Measurements from ENCODE around the gene GLS. TPM values are rescaled to one million over a fixed set of nuclear protein-coding genes. Genes with fewer than 3 reads are reported as not detected.

The GLS gene
- total RNA-seq = 167 and 178 TPM in 2 replicates
- long read RNA-seq, partial matches to known transcripts = 32 of 38 reads
- long read RNA-seq, other reads (novel, unspliced or antisense) = 3 of 38 reads

DNA sequence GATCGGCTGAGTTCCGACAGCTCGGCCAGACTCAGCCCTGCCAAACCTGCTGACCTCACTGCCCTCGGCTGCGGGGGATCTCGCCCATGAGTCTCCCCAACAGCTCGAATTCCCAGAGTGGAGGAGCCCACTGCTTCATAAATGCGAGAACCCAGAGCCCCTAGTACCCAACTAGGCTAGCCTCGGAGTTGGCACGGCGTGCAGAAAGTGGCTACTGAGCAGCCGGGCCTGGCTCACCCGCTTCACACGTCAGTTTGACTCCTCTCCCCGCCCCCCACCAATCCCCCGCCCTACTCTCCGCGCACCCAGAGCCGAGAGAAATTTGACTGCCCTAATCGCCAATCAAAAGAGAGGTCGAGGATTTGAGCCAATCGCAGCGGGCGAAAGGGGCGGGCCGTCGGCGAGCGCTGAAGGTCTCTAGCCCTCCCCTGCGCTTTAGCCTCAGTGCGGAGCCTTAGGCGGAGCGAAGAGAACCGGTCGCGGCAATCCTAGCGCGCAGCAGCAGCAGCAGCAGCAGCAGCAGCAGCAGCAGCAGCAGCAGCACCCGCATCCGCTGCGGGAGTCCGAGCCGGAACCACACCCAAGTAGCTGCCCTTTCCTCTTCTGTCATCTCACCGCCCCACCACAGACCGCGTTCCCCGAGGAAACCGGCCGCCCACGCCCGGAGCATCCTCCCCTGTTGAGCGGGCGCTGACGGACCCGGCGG lies at the start of gene GLS:
Gene GLS (plus strand): TSS at position 444 of the 706 bp plus-strand sequence. CDS start 264 bp downstream, outside the sequence.
- Mint-ChIP-seq H3K27ac (ENCODE audit: unreplicated experiment) (peak within 1 kb of the TSS; percentile 96), H3K9me3 (ENCODE audit: unreplicated experiment) (no peaks in the 10 kb centered on the region), H3K4me3 (ENCODE audit: unreplicated experiment) (peak within 1 kb of the TSS; percentile 93), H3K4me1 (ENCODE audit: unreplicated experiment) (peaks cover 39% of the 10 kb centered on the region), H3K36me3 (ENCODE audit: unreplicated experiment) (no peaks in the 10 kb centered on the region), H3K27me3 (ENCODE audit: unreplicated experiment) (no peaks in the 10 kb centered on the region)
- TF ChIP-seq CTCF (IDR thresholded peaks at IDR 0.05) = no peak
- DNase-seq (ENCODE audit: extremely low spot score, unreplicated experiment) = peak; percentile 98

GRCh38 chr2:190831941-190832340 lies 48.7 kb upstream of the GLS start:
- no peaks in the 10 kb centered on the region for H3K27me3 Mint-ChIP-seq (ENCODE audit: unreplicated experiment)
- DNase-seq (ENCODE audit: extremely low spot score, unreplicated experiment) = no peak
- no peaks in the 10 kb centered on the region for H3K9me3 Mint-ChIP-seq (ENCODE audit: unreplicated experiment)
- peaks cover 23% of the 10 kb centered on the region for H3K4me1 Mint-ChIP-seq (ENCODE audit: unreplicated experiment)
- no peaks in the 10 kb centered on the region for H3K36me3 Mint-ChIP-seq (ENCODE audit: unreplicated experiment)
- H3K4me3 Mint-ChIP-seq (ENCODE audit: unreplicated experiment) = no peak overlapping the region
- no peak overlapping the region for H3K27ac Mint-ChIP-seq (ENCODE audit: unreplicated experiment)
- TF ChIP-seq CTCF (IDR thresholded peaks at IDR 0.05) = no peak

GRCh38 chr2:190834890-190835208 lies 45.8 kb upstream of the GLS start:
- Mint-ChIP-seq H3K27ac (ENCODE audit: unreplicated experiment) (peak overlapping the region; percentile 84), H3K9me3 (ENCODE audit: unreplicated experiment) (no peaks in the 10 kb centered on the region), H3K27me3 (ENCODE audit: unreplicated experiment) (no peaks in the 10 kb centered on the region), H3K4me3 (ENCODE audit: unreplicated experiment) (no peak overlapping the region), H3K4me1 (ENCODE audit: unreplicated experiment) (peaks cover 46% of the 10 kb centered on the region), H3K36me3 (ENCODE audit: unreplicated experiment) (no peaks in the 10 kb centered on the region)
- no peak for DNase-seq (ENCODE audit: extremely low spot score, unreplicated experiment)
- TF ChIP-seq CTCF (IDR thresholded peaks at IDR 0.05) = no peak

DNA sequence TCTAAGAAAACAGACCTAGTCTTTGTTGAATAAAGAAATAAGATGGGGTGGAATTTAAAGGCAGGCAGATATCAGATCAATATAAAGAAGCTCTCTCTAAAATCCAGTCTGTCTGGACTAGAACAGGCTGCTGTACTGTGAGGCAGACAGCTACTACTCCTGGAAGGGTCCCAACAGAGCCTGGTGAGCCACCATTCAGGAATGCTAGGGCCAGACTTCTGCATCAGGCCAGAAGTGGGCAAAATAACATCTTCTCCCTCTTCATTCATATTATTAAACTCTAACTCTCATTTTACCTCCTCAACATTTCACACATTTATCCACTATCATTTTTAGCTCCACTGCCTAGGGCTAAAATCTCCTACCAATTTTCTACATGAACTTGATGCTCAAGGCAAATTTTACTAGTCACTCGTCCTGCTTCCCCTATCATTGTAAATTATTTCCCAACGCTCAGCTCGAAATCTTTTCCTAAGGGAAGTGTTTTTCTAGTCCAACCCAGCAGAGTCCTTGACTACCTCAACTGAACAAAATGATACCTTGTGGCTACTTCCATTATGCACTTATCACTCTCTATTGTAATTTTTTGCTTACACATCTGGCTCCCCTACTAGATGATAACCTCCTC lies 45.2 kb upstream of the GLS start:
- Mint-ChIP-seq H3K4me1 (ENCODE audit: unreplicated experiment) (peaks cover 50% of the 10 kb centered on the region), H3K36me3 (ENCODE audit: unreplicated experiment) (no peaks in the 10 kb centered on the region), H3K27ac (ENCODE audit: unreplicated experiment) (peak overlapping the region; percentile 84), H3K4me3 (ENCODE audit: unreplicated experiment) (no peak overlapping the region), H3K27me3 (ENCODE audit: unreplicated experiment) (no peaks in the 10 kb centered on the region), H3K9me3 (ENCODE audit: unreplicated experiment) (no peaks in the 10 kb centered on the region)
- no peak for DNase-seq (ENCODE audit: extremely low spot score, unreplicated experiment)
- no peak for TF ChIP-seq CTCF (IDR thresholded peaks at IDR 0.05)

DNA sequence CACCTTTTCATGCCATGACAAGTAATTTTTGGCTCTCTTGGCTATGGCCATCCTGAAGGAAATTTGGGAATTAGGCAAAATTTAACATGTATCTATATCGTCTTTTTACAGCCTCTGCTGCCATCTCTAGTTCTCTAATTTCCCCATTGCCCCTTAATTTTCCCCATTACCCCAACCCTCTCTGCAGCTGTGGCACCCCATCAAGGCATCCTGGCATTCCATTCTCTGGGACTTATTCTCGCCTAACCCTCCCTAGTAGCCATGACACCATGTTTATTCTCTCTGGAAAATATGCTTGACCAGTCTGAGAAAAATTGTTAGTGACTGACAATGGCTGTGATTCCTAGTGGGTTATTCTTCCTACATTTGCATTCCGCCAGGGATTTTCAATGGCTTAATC lies 43.9 kb upstream of the GLS start:
- Mint-ChIP-seq H3K27ac (ENCODE audit: unreplicated experiment) (peak overlapping the region; percentile 86), H3K4me1 (ENCODE audit: unreplicated experiment) (peaks cover 64% of the 10 kb centered on the region), H3K36me3 (ENCODE audit: unreplicated experiment) (no peaks in the 10 kb centered on the region), H3K4me3 (ENCODE audit: unreplicated experiment) (no peak overlapping the region), H3K9me3 (ENCODE audit: unreplicated experiment) (no peaks in the 10 kb centered on the region), H3K27me3 (ENCODE audit: unreplicated experiment) (no peaks in the 10 kb centered on the region)
- TF ChIP-seq CTCF (IDR thresholded peaks at IDR 0.05) = no peak
- DNase-seq (ENCODE audit: extremely low spot score, unreplicated experiment) = no peak

Measured in osteocyte (in vitro differentiated cells).